Esophagus squamous epithelium (tissue), 4 donors: ENCODE data around the gene TAF3.

ENCODE experiments used
- CTCF ChIP-seq, 6 experiments: fragments of 450-650 bp in 4 of 6; fragments of 200-600 bp in 2 of 6; sonication (generic) in 2 of 6; IDR thresholded peaks; one replicate each; pipeline ENCODE4 v1.5.1; 2016 to 2019; ENCODE audit warnings: antibody characterized with exemption in 6 of 6, mild to moderate bottlenecking in 4 of 6, moderate library complexity in 4 of 6
- POLR2A ChIP-seq, 4 donors: fragments of 450-650 bp; IDR thresholded peaks; one replicate each; pipeline ENCODE4 v1.6.1; 2017; ENCODE audit warnings: antibody characterized with exemption in 4 of 4, mild to moderate bottlenecking in 4 of 4, moderate library complexity in 3 of 4

- TF ChIP-seq CTCF (IDR thresholded peaks at IDR 0.05), result no peak
- no peak for TF ChIP-seq POLR2A (IDR thresholded peaks at IDR 0.05)
Observed at GRCh38 chr10:7965457-7965856, 147.2 kb downstream of the TAF3 start.
